Measurements from ENCODE around the gene HDHD2. TPM values are rescaled to one million over a fixed set of nuclear protein-coding genes. Genes with fewer than 3 reads are reported as not detected.

HDHD2 gene
- total RNA-seq, 6 experiments from 2014 or later: 22.1 to 27.6 (median 23.3) TPM

DNA sequence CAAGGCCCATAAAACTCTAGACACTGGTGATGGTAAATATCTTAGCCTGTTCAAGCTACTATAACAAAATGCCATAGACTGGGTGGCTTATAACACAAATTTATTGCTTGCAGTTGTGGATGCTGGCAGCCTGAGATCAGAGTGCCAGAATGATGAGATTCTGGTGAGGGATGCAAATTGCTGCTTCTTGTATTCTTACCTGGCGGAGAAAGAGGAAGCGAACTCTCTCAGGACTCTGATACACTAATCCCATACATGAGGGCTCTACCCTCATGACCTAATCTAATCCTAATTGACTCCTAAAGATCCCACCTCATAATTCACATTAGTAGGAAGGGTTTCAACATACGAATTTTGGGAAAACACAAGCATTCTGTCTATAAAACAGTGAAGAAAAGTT is 30.5 kb upstream of the HDHD2 start:
- peaks cover 12% of the 10 kb centered on the region for H3K27me3 Mint-ChIP-seq (ENCODE audit: insufficient read depth)
- H3K4me3 Mint-ChIP-seq: no peak overlapping the region
- H3K9me3 Mint-ChIP-seq: no peaks in the 10 kb centered on the region
- peaks cover 10% of the 10 kb centered on the region for H3K4me1 Mint-ChIP-seq (ENCODE audit: low read depth)
- DNase-seq: no peak
- TF ChIP-seq, protein P1, sequence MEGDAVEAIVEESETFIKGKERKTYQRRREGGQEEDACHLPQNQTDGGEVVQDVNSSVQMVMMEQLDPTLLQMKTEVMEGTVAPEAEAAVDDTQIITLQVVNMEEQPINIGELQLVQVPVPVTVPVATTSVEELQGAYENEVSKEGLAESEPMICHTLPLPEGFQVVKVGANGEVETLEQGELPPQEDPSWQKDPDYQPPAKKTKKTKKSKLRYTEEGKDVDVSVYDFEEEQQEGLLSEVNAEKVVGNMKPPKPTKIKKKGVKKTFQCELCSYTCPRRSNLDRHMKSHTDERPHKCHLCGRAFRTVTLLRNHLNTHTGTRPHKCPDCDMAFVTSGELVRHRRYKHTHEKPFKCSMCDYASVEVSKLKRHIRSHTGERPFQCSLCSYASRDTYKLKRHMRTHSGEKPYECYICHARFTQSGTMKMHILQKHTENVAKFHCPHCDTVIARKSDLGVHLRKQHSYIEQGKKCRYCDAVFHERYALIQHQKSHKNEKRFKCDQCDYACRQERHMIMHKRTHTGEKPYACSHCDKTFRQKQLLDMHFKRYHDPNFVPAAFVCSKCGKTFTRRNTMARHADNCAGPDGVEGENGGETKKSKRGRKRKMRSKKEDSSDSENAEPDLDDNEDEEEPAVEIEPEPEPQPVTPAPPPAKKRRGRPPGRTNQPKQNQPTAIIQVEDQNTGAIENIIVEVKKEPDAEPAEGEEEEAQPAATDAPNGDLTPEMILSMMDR (IDR thresholded peaks at IDR 0.05): no peak
- H3K36me3 Mint-ChIP-seq (ENCODE audit: low read depth): no peaks in the 10 kb centered on the region
- no peak overlapping the region for H3K27ac Mint-ChIP-seq

DNA sequence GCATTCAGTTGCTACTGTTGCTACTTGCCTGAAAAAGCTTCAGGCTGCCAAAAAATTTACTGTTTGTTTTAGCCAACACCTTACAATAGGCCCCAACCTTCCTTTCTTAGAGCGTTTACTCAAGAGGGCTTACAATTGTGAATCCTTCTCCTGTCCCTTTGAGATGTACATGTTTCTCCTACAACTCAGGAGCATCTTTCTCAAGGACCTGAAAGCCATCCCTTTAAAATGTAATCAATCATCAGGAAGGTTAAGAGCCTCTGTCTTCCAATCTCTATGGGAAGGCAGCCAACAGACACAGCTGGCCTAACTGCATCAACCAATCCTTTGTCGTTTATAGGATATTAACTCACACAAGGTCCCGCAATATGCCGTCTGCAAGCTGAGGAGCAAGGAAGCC is 29.2 kb upstream of the HDHD2 start:
- peaks cover 5% of the 10 kb centered on the region for H3K4me1 Mint-ChIP-seq (ENCODE audit: low read depth)
- H3K27me3 Mint-ChIP-seq (ENCODE audit: insufficient read depth): peaks cover 12% of the 10 kb centered on the region
- no peak overlapping the region for H3K4me3 Mint-ChIP-seq
- H3K36me3 Mint-ChIP-seq (ENCODE audit: low read depth): no peaks in the 10 kb centered on the region
- DNase-seq: no peak
- no peak overlapping the region for H3K27ac Mint-ChIP-seq
- TF ChIP-seq, protein P1 (IDR thresholded peaks at IDR 0.05): no peak
- no peaks in the 10 kb centered on the region for H3K9me3 Mint-ChIP-seq

DNA sequence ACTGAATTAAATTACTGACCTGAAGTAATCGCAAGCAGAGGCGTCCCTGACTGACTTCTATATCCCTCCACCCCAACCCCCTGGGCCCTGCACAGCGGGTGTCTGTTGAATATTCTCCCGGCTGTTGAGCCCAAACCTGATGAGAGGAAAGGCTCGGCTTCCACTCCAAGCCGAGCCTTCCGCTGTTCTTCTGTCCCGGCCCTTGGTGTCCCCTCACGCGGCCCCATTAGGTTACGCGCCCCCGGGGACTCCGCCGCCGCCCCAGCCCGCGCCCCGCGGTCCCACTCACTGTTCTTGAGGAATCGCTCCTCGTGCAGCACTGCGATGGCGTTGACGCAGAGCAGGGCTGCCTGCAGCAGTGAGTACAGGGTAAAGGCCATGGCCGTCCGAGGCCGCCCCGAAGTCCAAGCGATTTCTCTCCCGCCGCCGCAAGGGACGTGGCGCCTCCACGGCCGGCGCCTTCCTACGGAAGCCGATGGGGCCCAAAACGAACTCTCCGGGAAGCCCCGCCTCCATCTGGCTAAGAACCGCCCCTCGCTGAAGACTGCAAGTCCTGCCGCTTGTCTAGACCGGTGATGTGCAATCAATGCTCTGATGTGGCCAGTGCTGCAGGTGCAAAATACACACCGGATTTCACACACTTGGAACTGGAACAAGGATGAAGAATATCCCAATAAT is 25.7 kb upstream of the HDHD2 start, which contains the start of gene IER3IP1:
Gene IER3IP1, minus strand, starts transcription at position 467 of the 678 bp plus-strand sequence. Its CDS starts 87 bp downstream, at position 380.
- peak; percentile 91 for DNase-seq
- Mint-ChIP-seq H3K4me3 (no peak within 1 kb of the TSS), H3K9me3 (no peaks in the 10 kb centered on the region), H3K36me3 (ENCODE audit: low read depth) (no peaks in the 10 kb centered on the region), H3K4me1 (ENCODE audit: low read depth) (no peaks in the 10 kb centered on the region), H3K27me3 (ENCODE audit: insufficient read depth) (peaks cover 7% of the 10 kb centered on the region), H3K27ac (no peak within 1 kb of the TSS)
- TF ChIP-seq, protein P1 (IDR thresholded peaks at IDR 0.05): no peak; the same call in 1 of the 2 replicates

DNA sequence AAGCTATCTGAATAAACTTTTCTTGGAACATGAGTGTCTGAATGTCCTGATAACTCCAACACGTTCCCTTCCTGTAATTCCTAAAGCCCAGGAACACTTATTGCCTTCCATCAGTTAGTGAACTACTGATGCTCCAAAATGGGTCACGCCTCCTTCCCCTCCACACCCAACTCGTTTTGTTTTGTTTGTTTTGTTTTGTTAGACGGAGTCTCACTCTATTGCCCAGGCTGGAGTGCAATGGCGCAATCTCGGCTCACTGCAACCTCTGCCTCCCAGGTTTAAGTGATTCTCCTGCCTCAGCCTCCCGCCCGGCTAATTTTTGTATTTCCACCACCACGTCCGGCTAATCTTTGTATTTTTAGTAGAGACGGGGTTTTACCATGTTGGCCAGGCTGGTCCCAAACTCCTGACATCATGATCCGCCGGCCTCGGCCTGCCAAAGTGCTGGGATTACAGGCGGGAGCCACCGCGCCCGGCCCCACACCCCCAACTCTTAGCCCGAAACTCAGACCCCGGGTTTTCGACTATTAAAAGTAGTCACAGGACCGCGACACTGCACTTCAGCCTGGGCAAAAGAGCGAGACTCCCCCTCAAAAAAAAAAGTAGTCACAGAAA is 25.1 kb upstream of the HDHD2 start:
- TF ChIP-seq, protein P1 (IDR thresholded peaks at IDR 0.05): no peak
- Mint-ChIP-seq H3K9me3 (no peaks in the 10 kb centered on the region), H3K27ac (no peak overlapping the region), H3K4me3 (no peak overlapping the region), H3K36me3 (ENCODE audit: low read depth) (no peaks in the 10 kb centered on the region), H3K27me3 (ENCODE audit: insufficient read depth) (peaks cover 7% of the 10 kb centered on the region), H3K4me1 (ENCODE audit: low read depth) (no peaks in the 10 kb centered on the region)
- DNase-seq: no peak

DNA sequence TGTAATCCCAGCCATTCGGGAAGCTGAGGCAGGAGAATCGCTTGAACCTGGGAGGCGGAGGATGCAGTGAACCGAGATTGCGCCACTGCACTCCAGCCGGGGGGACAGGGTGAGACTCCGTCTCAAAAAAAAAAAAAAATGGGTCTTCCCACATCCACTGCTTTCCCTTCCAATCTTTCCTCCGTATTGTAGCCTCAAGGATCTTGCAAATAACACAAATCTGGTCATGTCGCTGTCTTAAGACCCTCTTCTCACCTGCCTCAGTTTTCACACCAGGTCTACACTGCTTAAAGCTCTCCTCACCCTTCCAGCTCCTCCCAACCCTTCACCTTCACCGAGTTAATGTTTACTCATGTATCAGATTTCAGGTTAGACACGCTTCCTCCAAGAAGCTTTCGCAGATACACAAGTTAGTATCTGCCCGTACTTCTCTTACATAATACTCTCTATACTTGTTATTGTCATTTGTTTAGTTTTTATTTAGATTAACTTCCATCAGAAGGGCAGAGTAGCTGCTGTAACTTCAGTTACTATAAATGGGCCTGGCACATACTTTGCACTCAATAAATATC is 24.3 kb upstream of the HDHD2 start:
- TF ChIP-seq, protein P1 (IDR thresholded peaks at IDR 0.05): no peak
- DNase-seq: no peak
- no peaks in the 10 kb centered on the region for H3K36me3 Mint-ChIP-seq (ENCODE audit: low read depth)
- no peak overlapping the region for H3K27ac Mint-ChIP-seq
- peaks cover under 1% of the 10 kb centered on the region; the same call in 1 of the 2 replicates for H3K27me3 Mint-ChIP-seq (ENCODE audit: insufficient read depth)
- H3K4me1 Mint-ChIP-seq (ENCODE audit: low read depth): no peaks in the 10 kb centered on the region
- no peak overlapping the region for H3K4me3 Mint-ChIP-seq
- H3K9me3 Mint-ChIP-seq: no peaks in the 10 kb centered on the region

Measured in HFFc6 (cell line).